K562 treated with DMSO at 1 percent for 4 hours (cell line): ENCODE data around the gene MORN2. TPM values are rescaled to one million over a fixed set of nuclear protein-coding genes. Genes with fewer than 3 reads are reported as not detected.

Source experiments
- total RNA-seq: library from RNA; unstranded; fragments of 300-600 nt; gene quantifications from 2 replicates; pipeline ENCODE4 v1.2.3, GENCODE V29; 2022; ENCODE audit not compliant: insufficient read depth

MORN2 gene
- 5.8 TPM in 1 of 2 replicates, not detected in the other for total RNA-seq

GRCh38 chr2:38875576-38876367 lies at the start of gene MORN2, which contains the start of gene DHX57:
Gene MORN2, plus strand, starts transcription at chr2:38875976.
Gene DHX57, minus strand, starts transcription at chr2:38875934. Its CDS starts 7,529 bp downstream, at chr2:38868405.

GRCh38 chr2:38889575-38889974 lies 13.8 kb downstream of the MORN2 start, which contains the start of gene ARHGEF33:
Gene ARHGEF33, plus strand, starts transcription at chr2:38889875. Its CDS starts 29,573 bp downstream, at chr2:38919448.

Other genes with a start within 250 kb of the MORN2 start
- gene GALM, start 209.9 kb upstream of the MORN2 start, total RNA-seq, result 36.4 and 40.2 TPM in 2 replicates
- 34.3 and 57.6 TPM in 2 replicates for gene SRSF7, start 124.6 kb upstream of the MORN2 start, total RNA-seq
- 3.8 and 6.3 TPM in 2 replicates for gene GEMIN6, start 97.8 kb upstream of the MORN2 start, total RNA-seq
- gene DHX57, start within 50 bp of the MORN2 start, total RNA-seq, result 6.1 and 6.8 TPM in 2 replicates
- gene ARHGEF33, start 13.9 kb downstream of the MORN2 start, total RNA-seq, result 0.27 TPM in 1 of 2 replicates, not detected in the other
- gene SOS1, start 245.1 kb downstream of the MORN2 start, total RNA-seq, result 6.6 and 9.2 TPM in 2 replicates